GM21390 (cell line): ENCODE data around the gene SCIN.

Source experiments
- ATAC-seq: cut with Tn5 transposase; IDR thresholded peaks from one replicate; pipeline ENCODE4 v1.9.1; 2021; ENCODE audit not compliant: unreplicated experiment

The SCIN gene

DNA sequence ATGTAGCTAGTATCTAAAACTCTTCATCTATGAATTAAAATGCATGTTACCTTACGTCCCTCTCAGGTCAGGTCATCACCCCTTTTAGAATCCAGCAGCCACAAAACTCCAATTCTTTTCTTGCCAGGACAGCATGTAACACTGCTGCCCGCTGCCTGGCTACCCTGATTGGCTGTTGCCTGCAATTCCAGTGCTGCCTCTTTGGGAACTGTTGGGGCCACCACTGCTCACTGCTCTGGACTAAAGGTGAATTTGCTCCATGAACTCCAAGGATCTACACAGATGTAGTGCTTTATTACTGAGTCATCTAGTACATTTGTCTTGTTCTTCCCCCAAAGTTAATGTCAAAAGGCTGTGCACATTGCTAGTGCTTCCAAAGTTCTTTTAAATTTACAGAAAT lies 40.4 kb downstream of the SCIN start:
- no peak for ATAC-seq

- no peak for ATAC-seq
Observed at GRCh38 chr7:12612622-12613021, 42.1 kb downstream of the SCIN start.

GRCh38 chr7:12619461-12620069 lies 49.0 kb downstream of the SCIN start:
- no peak for ATAC-seq

- no peak for ATAC-seq
Observed at GRCh38 chr7:12620371-12620770, 49.9 kb downstream of the SCIN start.

- no peak for ATAC-seq
Observed at GRCh38 chr7:12623223-12623622, 52.7 kb downstream of the SCIN start.

GRCh38 chr7:12623885-12624498 lies 53.5 kb downstream of the SCIN start:
- peak; percentile 65 for ATAC-seq

- ATAC-seq = no peak
Observed at GRCh38 chr7:12625836-12626235, 55.3 kb downstream of the SCIN start.

DNA sequence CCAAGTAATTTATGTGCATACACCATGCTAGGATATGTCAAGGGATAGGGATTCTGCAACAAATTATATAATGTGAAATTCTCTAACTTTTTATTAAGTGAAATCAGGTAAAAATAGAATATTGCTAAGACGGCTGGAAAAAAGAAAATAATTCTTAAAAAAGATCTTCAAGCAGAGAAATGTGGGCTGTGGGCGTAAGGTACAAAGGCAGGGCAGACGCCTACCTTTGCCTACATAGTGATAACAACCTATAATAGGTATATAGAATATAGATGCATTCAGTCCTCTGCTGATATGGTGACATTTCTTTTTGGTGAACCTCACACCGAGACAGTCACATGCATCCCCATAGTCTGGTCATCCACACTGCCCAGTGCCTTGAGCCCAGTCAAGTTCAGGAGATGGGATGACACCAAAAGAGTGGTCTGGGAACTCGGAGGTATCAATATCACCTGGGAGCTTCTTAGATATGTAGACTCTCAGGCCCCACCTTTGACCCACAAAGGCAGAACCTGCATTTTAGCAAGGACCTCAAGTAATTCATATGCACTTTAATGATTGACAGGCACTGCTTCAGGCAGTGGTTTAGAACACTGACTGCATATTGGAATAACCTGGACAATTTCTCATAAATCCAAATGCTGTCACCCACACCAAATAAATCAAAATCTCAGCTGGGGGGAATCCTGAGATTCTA lies 59.4 kb downstream of the SCIN start:
- no peak for ATAC-seq

DNA sequence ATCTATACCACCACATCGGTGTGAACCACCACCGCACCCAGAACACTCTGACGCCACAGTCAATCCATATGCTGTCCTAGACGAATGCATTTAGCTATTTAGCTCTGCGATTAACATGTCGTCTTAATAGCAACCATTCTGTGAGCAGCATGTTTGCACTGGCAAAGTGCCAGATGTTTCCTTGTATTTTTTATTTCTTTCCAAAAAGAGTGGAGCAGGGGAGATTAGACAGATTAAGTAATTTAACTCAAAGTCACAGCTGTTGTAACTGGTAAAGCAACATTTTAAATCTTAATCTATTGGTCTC lies 59.9 kb downstream of the SCIN start:
- no peak for ATAC-seq

DNA sequence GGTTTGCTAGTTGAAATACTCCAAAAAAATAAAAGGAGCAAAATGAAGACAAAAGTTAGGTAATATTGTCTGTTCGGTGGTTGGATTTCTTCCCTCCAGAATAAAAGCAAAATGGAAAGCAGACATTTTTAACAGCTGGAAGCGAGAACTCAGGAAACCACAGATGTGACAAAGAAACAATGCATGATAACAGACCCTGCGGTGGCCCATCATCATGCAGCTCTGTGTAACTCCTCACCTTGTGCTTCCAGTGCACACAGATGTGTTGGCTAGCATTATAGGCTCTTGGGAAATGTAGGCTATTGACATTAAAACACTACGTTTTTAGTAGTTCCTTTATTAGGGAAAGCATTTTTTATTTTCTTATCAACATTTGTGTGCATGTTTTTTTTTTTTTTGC lies 63.1 kb downstream of the SCIN start:
- ATAC-seq = no peak

DNA sequence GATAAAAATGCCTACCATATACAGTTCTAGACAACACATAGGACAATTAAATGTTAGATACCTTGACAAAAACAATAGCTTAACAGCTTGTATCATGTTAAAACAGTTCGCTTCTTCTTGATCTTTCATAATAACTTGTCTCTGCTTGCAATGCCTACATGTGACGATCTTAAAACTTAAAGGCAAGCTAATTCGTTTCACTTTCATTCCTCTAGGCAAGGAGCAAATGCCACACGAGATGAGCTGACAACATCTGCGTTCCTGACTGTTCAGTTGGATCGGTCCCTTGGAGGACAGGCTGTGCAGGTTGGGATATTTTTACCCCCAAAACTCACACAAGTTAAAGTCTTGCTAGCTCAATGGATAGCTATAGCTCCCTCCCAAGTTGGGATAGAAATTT lies 65.3 kb downstream of the SCIN start:
- peak; percentile 75 for ATAC-seq

- no peak for ATAC-seq
Observed at GRCh38 chr7:12637328-12637727, 66.8 kb downstream of the SCIN start.

GRCh38 chr7:12637819-12638592 lies 67.5 kb downstream of the SCIN start:
- peak; percentile 48 for ATAC-seq

DNA sequence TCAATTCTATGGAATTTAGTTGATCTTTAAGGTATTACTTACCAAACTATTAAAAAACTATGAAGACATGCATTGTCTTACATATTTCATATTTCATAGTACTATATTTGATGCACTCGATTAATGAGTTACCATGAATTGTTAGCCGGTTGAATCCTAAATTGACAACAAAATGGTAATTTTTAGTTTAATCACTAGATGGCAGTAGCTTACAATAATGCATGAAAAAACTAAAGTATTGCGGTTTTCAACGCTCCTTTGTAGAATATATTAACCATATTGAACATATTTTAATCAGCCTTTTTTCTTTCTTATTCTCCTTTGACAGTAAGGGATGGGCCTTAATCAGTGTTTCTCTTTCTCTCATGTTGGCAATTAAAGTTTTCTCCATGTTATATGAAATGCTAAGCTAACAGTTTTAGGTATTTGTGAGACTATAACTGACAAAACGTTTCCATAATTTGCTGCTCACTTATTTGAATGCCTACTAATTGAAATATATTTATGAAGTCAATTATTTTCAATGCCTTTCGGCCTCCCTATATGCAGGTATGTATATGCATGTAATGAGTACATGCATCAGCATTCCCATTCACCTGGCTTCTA lies 68.4 kb downstream of the SCIN start:
- peak; percentile 40 for ATAC-seq

DNA sequence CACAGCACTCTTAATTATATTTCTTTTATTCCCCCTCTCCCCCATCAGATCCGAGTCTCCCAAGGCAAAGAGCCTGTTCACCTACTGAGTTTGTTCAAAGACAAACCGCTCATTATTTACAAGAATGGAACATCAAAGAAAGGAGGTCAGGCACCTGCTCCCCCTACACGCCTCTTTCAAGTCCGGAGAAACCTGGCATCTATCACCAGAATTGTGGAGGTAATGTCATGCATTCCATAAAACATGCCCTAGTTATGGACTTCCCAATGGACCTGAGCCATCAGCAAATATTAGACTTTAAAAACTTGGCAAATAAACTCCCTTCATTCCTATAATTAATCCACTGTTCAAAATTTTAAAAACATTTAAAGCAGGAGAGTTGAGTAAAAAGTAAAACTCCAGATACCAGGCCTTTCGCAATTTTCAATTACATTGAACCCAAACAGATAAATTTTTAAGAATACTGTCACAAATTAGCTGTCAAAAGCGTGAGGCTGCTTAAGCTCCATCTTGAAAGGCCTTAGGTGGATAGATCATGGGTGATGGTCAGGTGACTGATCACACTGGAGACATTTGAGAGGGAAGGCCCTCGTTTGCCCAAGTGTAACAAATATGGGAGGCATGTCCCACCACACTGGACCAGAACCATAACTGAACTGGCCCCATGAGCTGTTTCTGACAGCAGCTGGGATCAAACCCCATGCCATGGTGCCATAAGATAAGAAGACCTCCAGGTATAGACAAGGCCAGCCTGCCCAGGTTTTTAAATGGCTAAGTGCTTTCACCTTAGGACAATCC lies 70.0 kb downstream of the SCIN start:
- ATAC-seq = no peak

- no peak for ATAC-seq
Observed at GRCh38 chr7:12641196-12641595, 70.7 kb downstream of the SCIN start.

- no peak for ATAC-seq
Observed at GRCh38 chr7:12642508-12642907, 72.0 kb downstream of the SCIN start.

DNA sequence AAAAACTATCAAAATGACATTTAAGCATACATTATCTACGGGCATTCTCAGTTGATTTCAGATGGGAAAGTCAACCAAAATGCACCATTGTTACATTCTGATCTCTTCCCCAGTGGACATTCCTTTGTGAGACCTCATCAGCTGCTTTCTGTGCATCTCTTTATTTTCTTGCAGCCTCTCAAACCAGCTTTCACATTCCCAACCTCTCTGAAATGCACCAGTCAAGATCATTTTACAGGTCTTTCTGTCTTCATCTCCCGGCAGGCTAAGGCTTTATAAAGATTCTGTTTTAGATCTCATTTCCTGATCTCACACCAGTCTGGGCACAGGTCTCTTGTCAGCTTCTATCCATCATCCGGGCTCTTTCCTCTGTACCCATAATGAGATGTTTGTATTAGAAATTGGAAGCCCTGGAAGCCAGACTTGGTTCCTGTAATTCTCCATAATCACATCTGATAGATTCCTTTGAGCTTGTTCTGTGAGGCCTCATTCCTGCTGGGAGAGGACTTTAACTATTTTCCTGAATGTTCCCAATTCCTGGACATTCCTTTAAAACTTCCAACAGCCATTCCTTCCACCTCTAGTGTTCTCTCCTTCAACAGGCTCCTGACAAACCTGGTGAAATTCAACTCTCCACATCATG lies 72.6 kb downstream of the SCIN start:
- ATAC-seq = no peak

GRCh38 chr7:12643644-12644043 lies 73.1 kb downstream of the SCIN start:
- peak; percentile 67 for ATAC-seq

- ATAC-seq = peak; percentile 41
Observed at GRCh38 chr7:12645212-12645611, 74.7 kb downstream of the SCIN start.
